Left renal cortex interstitium (tissue), 4 donors: ENCODE results near the gene FTO. TPM values are rescaled to one million over a fixed set of nuclear protein-coding genes. Genes with fewer than 3 reads are reported as not detected.
"Not testable (repeated sequence)": the region's sequence is repeated elsewhere in the genome, so short reads cannot be mapped to it uniquely, and the experiment has no call there.

Experiments used
- DNase-seq, 4 donors: peaks; one replicate each; pipeline ENCODE4 v3.0.0-alpha.2; 2013; ENCODE audit warnings: low read depth in 4 of 4, low spot score in 2 of 4, missing footprints in 1 of 4
- polyA plus RNA-seq, 4 donors: library from polyadenylated mRNA; unstranded; fragments of 120-200 nt; gene quantifications; one replicate each; pipeline ENCODE4 v1.2.1, GENCODE V29; 2013; ENCODE audit not compliant: insufficient read length in 4 of 4

FTO gene
- polyA plus RNA-seq, 4 donors, result 83.2 to 91.1 (median 86.2) TPM

- DNase-seq, result no peak
These were observed 145.0 kb downstream of the FTO start for GRCh38 chr16:53848950-53849349.

- no peak for DNase-seq
These were observed 145.6 kb downstream of the FTO start for GRCh38 chr16:53849585-53849984.

GRCh38 chr16:53849994-53850393 lies 146.0 kb downstream of the FTO start:
- no peak for DNase-seq

- DNase-seq, result no peak
These were observed 148.7 kb downstream of the FTO start for GRCh38 chr16:53852678-53853077.

GRCh38 chr16:53855056-53855455 lies 151.1 kb downstream of the FTO start:
- no peak for DNase-seq

GRCh38 chr16:53855511-53855910 lies 151.6 kb downstream of the FTO start:
- no peak for DNase-seq

GRCh38 chr16:53859995-53860540 lies 156.1 kb downstream of the FTO start:
- no peak for DNase-seq

GRCh38 chr16:53863861-53864260 lies 159.9 kb downstream of the FTO start:
- no peak for DNase-seq

GRCh38 chr16:53864819-53865493 lies 161.0 kb downstream of the FTO start:
- no peak for DNase-seq

- no peak for DNase-seq
These were observed 161.5 kb downstream of the FTO start for GRCh38 chr16:53865494-53865863.

- no peak for DNase-seq
These were observed 162.6 kb downstream of the FTO start for GRCh38 chr16:53866520-53866919.

- DNase-seq, result no peak
These were observed 166.9 kb downstream of the FTO start for GRCh38 chr16:53870831-53871230.

GRCh38 chr16:53872248-53873221 lies 168.6 kb downstream of the FTO start:
- DNase-seq, result no peak

- no peak for DNase-seq
These were observed 172.9 kb downstream of the FTO start for GRCh38 chr16:53876811-53877210.

- no peak for DNase-seq
These were observed 174.3 kb downstream of the FTO start for GRCh38 chr16:53878216-53878615.

GRCh38 chr16:53881371-53881770 lies 177.4 kb downstream of the FTO start:
- DNase-seq, result no peak

- DNase-seq, result no peak
These were observed 178.4 kb downstream of the FTO start for GRCh38 chr16:53882310-53882709.

- no peak for DNase-seq
These were observed 180.8 kb downstream of the FTO start for GRCh38 chr16:53884748-53885147.

- DNase-seq, result no peak
These were observed 182.8 kb downstream of the FTO start for GRCh38 chr16:53886482-53887378.

GRCh38 chr16:53888222-53888621 lies 184.3 kb downstream of the FTO start:
- no peak for DNase-seq

- not testable (repeated sequence) for DNase-seq
These were observed 186.9 kb downstream of the FTO start for GRCh38 chr16:53890877-53891276.
